ENCODE results near the gene CD1B.

DNA sequence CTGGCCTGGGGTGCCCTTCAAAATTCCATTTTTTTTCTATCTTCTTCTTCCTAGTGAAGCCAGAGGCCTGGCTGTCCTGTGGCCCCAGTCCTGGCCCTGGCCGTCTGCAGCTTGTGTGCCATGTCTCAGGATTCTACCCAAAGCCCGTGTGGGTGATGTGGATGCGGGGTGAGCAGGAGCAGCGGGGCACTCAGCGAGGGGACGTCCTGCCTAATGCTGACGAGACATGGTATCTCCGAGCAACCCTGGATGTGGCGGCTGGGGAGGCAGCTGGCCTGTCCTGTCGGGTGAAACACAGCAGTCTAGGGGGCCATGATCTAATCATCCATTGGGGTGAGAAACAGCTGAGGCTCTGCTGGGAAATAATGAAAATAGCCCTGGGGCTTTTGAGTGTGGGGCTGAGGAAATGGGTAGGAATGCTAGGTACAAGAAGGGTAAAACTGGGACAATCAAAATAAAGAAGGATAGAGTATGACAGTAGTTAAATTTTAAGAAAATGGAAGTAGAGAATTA lies 24.5 kb upstream of the CD1B start:
- TF ChIP-seq, protein P1, sequence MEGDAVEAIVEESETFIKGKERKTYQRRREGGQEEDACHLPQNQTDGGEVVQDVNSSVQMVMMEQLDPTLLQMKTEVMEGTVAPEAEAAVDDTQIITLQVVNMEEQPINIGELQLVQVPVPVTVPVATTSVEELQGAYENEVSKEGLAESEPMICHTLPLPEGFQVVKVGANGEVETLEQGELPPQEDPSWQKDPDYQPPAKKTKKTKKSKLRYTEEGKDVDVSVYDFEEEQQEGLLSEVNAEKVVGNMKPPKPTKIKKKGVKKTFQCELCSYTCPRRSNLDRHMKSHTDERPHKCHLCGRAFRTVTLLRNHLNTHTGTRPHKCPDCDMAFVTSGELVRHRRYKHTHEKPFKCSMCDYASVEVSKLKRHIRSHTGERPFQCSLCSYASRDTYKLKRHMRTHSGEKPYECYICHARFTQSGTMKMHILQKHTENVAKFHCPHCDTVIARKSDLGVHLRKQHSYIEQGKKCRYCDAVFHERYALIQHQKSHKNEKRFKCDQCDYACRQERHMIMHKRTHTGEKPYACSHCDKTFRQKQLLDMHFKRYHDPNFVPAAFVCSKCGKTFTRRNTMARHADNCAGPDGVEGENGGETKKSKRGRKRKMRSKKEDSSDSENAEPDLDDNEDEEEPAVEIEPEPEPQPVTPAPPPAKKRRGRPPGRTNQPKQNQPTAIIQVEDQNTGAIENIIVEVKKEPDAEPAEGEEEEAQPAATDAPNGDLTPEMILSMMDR (IDR thresholded peaks at IDR 0.05): no peak
- TF ChIP-seq POLR2A (IDR thresholded peaks at IDR 0.05): no peak
